IMR-90 (cell line): Measurements from ENCODE around the gene MARVELD2. TPM values are rescaled to one million over a fixed set of nuclear protein-coding genes. Genes with fewer than 3 reads are reported as not detected.

Experiments
- ATAC-seq: fragments of 200-7000 bp; cut with Tn5 transposase; 2 replicates; pipeline ENCODE4 v1.9.1; 2020; ENCODE audit warnings: low read depth, mild to moderate bottlenecking, moderate library complexity
- BruUV-seq: library from RNA; stranded (reverse); fragments of 400-500 nt; replicated peaks from 2 replicates; lab custom pipeline; 2021; lab: Mats Ljungman, UMichigan
- CTCF ChIA-PET: fragments of 300-600 bp; formaldehyde crosslinking; extraction: SDS; loops from one replicate; lab custom pipeline; 2021; ENCODE audit warnings: antibody characterized with exemption; lab: Yijun Ruan, JAX
- POLR2A ChIA-PET: fragments of 300-600 bp; sonication (Branson Sonifier 250); formaldehyde crosslinking; loops from one replicate; lab custom pipeline; 2022; ENCODE audit warnings: antibody characterized with exemption; ENCODE audit not compliant: unreplicated experiment; lab: Charles Lee
- DNase-seq: peaks from one replicate; pipeline ENCODE4 v3.0.0; 2013
- H2AFZ ChIP-seq: replicated peaks from 2 replicates; pipeline ENCODE3; 2013; ENCODE audit warnings: low read length, mild to moderate bottlenecking; ENCODE audit not compliant: poor library complexity
- H2AK5ac ChIP-seq: 2 replicates; pipeline ENCODE4 v1.6.1; 2013; ENCODE audit warnings: low read depth, low read length, inconsistent platforms
- H2AK9ac ChIP-seq: replicated peaks from 2 replicates; pipeline ENCODE3; 2013; ENCODE audit warnings: mild to moderate bottlenecking, low read depth, low read length, moderate library complexity; ENCODE audit not compliant: poor library complexity
- H2BK120ac ChIP-seq: 2 replicates; pipeline ENCODE4 v1.6.1; 2013; ENCODE audit warnings: low read depth, low read length, inconsistent platforms
- H2BK15ac ChIP-seq: 3 replicates; pipeline ENCODE4 v1.6.1; 2013; ENCODE audit warnings: low read depth, low read length, inconsistent platforms
- H2BK20ac ChIP-seq: 2 replicates; pipeline ENCODE4 v1.6.1; 2013; ENCODE audit warnings: low read depth, mild to moderate bottlenecking, inconsistent platforms, low read length, moderate library complexity
- H2BK5ac ChIP-seq: 2 replicates; pipeline ENCODE4 v1.6.1; 2013; ENCODE audit warnings: mild to moderate bottlenecking, low read depth, low read length, inconsistent platforms; ENCODE audit not compliant: poor library complexity, severe bottlenecking
- H3K14ac ChIP-seq: replicated peaks from 2 replicates; pipeline ENCODE4 v1.6.1; 2013; ENCODE audit warnings: low read depth, low read length, inconsistent platforms
- H3K18ac ChIP-seq: 2 replicates; pipeline ENCODE4 v1.6.1; 2013; ENCODE audit warnings: low read depth, low read length, control low read depth
- H3K23ac ChIP-seq: 2 replicates; pipeline ENCODE4 v1.6.1; 2013; ENCODE audit warnings: low read depth, low read length, inconsistent platforms
- H3K27ac ChIP-seq: 2 replicates; pipeline ENCODE4 v1.5.1; 2013; ENCODE audit warnings: mild to moderate bottlenecking, control low read depth, low read length; ENCODE audit not compliant: insufficient read depth
- H3K27me3 ChIP-seq: 2 replicates; pipeline ENCODE4 v1.6.1; 2013; ENCODE audit warnings: low read length; ENCODE audit not compliant: control insufficient read depth, insufficient read depth
- H3K36me3 ChIP-seq: 2 replicates; pipeline ENCODE4 v1.6.1; 2013; ENCODE audit warnings: low read length, mixed read lengths; ENCODE audit not compliant: control insufficient read depth, insufficient read depth
- H3K4ac ChIP-seq: 2 replicates; pipeline ENCODE4 v1.6.1; 2013; ENCODE audit warnings: low read depth, low read length, inconsistent platforms
- H3K4me1 ChIP-seq: 2 replicates; pipeline ENCODE4 v1.6.1; 2013; ENCODE audit warnings: low read length, mixed read lengths; ENCODE audit not compliant: control insufficient read depth, insufficient read depth
- H3K4me2 ChIP-seq: 2 replicates; pipeline ENCODE4 v1.6.1; 2013; ENCODE audit warnings: low read depth, mild to moderate bottlenecking, control low read depth, low read length, moderate library complexity
- H3K4me3 ChIP-seq: 2 replicates; pipeline ENCODE4 v1.5.1; 2013; ENCODE audit warnings: low read depth, mild to moderate bottlenecking, control low read depth, low read length, moderate library complexity; ENCODE audit not compliant: insufficient read depth
- H3K56ac ChIP-seq: 2 replicates; pipeline ENCODE4 v1.6.1; 2013; ENCODE audit warnings: low read length, inconsistent platforms; ENCODE audit not compliant: insufficient read depth; ENCODE audit errors: extremely low read depth
- H3K79me1 ChIP-seq, 2 experiments: 2 replicates each; pipeline ENCODE4 v1.6.1; 2013; ENCODE audit warnings: low read length in 2 of 2, inconsistent platforms in 1 of 2, low read depth in 1 of 2
- H3K9ac ChIP-seq: 2 replicates; pipeline ENCODE4 v1.6.1; 2013; ENCODE audit warnings: low read depth, low read length, control low read depth
- H3K9me1 ChIP-seq: 2 replicates; pipeline ENCODE4 v1.6.1; 2013; ENCODE audit warnings: low read length, inconsistent platforms; ENCODE audit not compliant: insufficient read depth
- H3K9me3 ChIP-seq: 2 replicates; pipeline ENCODE4 v1.6.1; 2013; ENCODE audit warnings: low read length; ENCODE audit not compliant: control insufficient read depth, insufficient read depth
- H4K20me1 ChIP-seq: 2 replicates; pipeline ENCODE4 v1.6.1; 2013; ENCODE audit warnings: low read length, inconsistent platforms; ENCODE audit not compliant: insufficient read depth
- H4K5ac ChIP-seq: 2 replicates; pipeline ENCODE4 v1.6.1; 2013; ENCODE audit warnings: mild to moderate bottlenecking, low read depth, low read length, control low read depth
- H4K8ac ChIP-seq, 2 experiments: 2 replicates each; pipeline ENCODE4 v1.6.1; 2013; ENCODE audit warnings: low read depth in 2 of 2, low read length in 2 of 2, control low read depth in 1 of 2, inconsistent platforms in 1 of 2
- H4K91ac ChIP-seq: 2 replicates; pipeline ENCODE4 v1.6.1; 2013; ENCODE audit warnings: low read depth, low read length, inconsistent platforms; ENCODE audit not compliant: insufficient read depth
- BHLHE40 ChIP-seq: fragments of 150-350 bp; IDR thresholded peaks from 2 replicates; pipeline ENCODE4 v1.6.1; 2016; ENCODE audit warnings: mild to moderate bottlenecking, low read depth, low read length
- CEBPB ChIP-seq: IDR thresholded peaks from 2 replicates; pipeline ENCODE4 v1.6.1; 2012; ENCODE audit warnings: low read depth, low read length, improper control_type of control experiment
- CHD1 ChIP-seq: IDR thresholded peaks from 2 replicates; pipeline ENCODE4 v1.6.1; 2012; ENCODE audit warnings: low read depth, low read length, improper control_type of control experiment
- MAFK ChIP-seq: IDR thresholded peaks from 2 replicates; pipeline ENCODE4 v1.6.1; 2012; ENCODE audit warnings: low read depth, low read length, improper control_type of control experiment
- RCOR1 ChIP-seq: IDR thresholded peaks from 2 replicates; pipeline ENCODE4 v1.6.1; 2012; ENCODE audit warnings: mild to moderate bottlenecking, low read length, improper control_type of control experiment; ENCODE audit not compliant: insufficient replicate concordance
- WGBS, 2 experiments: methylation state at CpG; one replicate each; pipeline versions ENCODE4 v1.1.5 to v1.1.7; 2013; ENCODE audit warnings: missing lambda C conversion rate in 2 of 2; ENCODE audit not compliant: insufficient read length in 1 of 2; ENCODE audit errors: extremely low coverage in 2 of 2; 5-methylcytosine and 5-hydroxymethylcytosine counted together
- dilution Hi-C: fragments of 300-500 bp; cut with HindIII; formaldehyde crosslinking; loops from one replicate; pipeline ENCODE4 v1.14.3; 2018; ENCODE audit warnings: low sequenced_read_pairs; ENCODE audit not compliant: unreplicated experiment
- in situ Hi-C: fragments of 300-500 bp; cut with MboI; formaldehyde crosslinking; loops from 3 replicates; pipeline ENCODE4 v1.14.3; 2019; ENCODE audit warnings: low sequenced_read_pairs, inconsistent platforms, mixed read lengths
- intact Hi-C: fragments of 100-400 bp; cut with micrococcal nuclease; formaldehyde crosslinking; loops from 2 replicates; pipeline ENCODE4 v1.10.0; 2022
- polyA plus RNA-seq, 3 experiments: library from polyadenylated mRNA; depleted of rRNA; stranded (reverse); fragments of >200 nt; gene quantifications; 2 replicates each; pipeline ENCODE4 v1.2.3, GENCODE V29; 2012; ENCODE audit warnings: low replicate concordance in 1 of 3
- total RNA-seq: library from RNA; depleted of rRNA; stranded (reverse); fragments of >200 nt; gene quantifications from 2 replicates; pipeline ENCODE4 v1.2.3, GENCODE V29; 2012
- TF ChIP-seq, protein P1 (sequence below): fragments of 150-350 bp; IDR thresholded peaks from 2 replicates; pipeline ENCODE4 v1.6.1; 2016; ENCODE audit warnings: low read depth, mild to moderate bottlenecking, low read length, moderate library complexity, borderline replicate concordance

Gene MARVELD2
- total and polyA plus RNA-seq, 2 of the 4 experiments (the other 2 are of a cell fraction), result 0.51 to 0.54 TPM

DNA sequence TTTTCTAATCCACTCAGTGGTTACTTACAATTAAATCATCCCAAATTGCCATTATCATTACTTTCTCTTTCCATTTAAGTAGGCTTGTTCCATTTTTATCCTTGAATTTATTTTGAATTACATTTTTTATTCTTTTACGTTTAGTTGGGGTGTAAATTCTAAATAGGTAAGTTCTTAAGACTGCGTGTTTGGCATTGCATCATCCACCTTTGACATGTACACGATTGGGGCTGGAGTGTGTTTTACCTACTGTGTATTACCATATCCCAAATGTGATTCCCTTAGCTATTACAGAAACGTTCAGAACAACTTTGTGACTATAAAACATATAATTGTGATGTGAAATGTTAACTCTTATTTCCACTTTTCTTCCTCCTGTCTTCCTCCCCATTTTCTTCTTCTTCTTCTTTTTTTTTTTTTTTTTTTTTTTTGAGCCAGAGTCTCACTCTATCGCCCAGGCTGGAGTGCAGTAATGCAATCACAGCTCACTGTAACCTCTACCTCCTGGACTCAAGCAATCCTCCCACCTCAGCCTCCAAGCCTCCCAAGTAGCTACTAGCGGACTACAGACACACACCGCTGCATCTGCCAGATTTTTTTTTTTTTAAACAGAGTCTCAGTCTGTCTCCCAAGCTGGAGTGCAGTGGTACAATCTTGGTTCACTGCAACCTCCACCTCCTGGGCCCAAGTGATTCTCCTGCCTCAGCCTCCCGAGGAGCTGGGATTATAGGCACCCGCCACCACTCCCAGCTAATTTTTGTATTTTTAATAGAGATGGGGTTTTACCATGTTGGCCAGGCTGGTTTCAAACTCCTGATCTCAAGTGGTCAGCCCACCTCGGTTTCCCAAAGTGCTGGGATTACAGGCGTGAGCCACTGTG lies 16.7 kb downstream of the MARVELD2 start:
- DNase-seq (no peak), ATAC-seq (no peak)
- dilution Hi-C loops, result no loop called here
- H3K14ac ChIP-seq, result no peak overlapping the region
- no peak for TF ChIP-seq RCOR1
- peak; percentile 49 for TF ChIP-seq CEBPB
- TF ChIP-seq BHLHE40, result no peak
- TF ChIP-seq MAFK, result no peak
- no peak for TF ChIP-seq CHD1
- TF ChIP-seq, protein P1, sequence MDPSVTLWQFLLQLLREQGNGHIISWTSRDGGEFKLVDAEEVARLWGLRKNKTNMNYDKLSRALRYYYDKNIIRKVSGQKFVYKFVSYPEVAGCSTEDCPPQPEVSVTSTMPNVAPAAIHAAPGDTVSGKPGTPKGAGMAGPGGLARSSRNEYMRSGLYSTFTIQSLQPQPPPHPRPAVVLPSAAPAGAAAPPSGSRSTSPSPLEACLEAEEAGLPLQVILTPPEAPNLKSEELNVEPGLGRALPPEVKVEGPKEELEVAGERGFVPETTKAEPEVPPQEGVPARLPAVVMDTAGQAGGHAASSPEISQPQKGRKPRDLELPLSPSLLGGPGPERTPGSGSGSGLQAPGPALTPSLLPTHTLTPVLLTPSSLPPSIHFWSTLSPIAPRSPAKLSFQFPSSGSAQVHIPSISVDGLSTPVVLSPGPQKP, result no peak
- no peaks in the 10 kb centered on the region for H3K36me3 ChIP-seq
- H2BK20ac ChIP-seq, result no peak overlapping the region
- no peak overlapping the region for H3K4ac ChIP-seq
- in situ Hi-C loops, result no loop called here
- no peak overlapping the region for H2AK5ac ChIP-seq
- no peak overlapping the region for H4K5ac ChIP-seq
- no peak overlapping the region for H3K4me2 ChIP-seq
- BruUV-seq, result no TSS peak
- H3K23ac ChIP-seq, result no peak overlapping the region
- no peak overlapping the region for H4K91ac ChIP-seq
- ChIA-PET CTCF (interaction anchor here (0.7 kb wide), 1 partner anchor 97 kb away, joined by 5 read pairs; no protein-coding TSS in a partner anchor), POLR2A (no interaction called here)
- H3K56ac ChIP-seq, result no peak overlapping the region
- H2BK120ac ChIP-seq, result no peak overlapping the region
- H3K9me1 ChIP-seq, result peaks cover 4% of the 10 kb centered on the region; the same call in 1 of the 2 replicates
- no peak overlapping the region for H2AFZ ChIP-seq
- no peak overlapping the region for H3K27ac ChIP-seq
- H3K4me1 ChIP-seq, result peaks cover 1% of the 10 kb centered on the region; the same call in 1 of the 2 replicates
- H3K9me3 ChIP-seq, result no peaks in the 10 kb centered on the region
- WGBS, 2 experiments, result 90% methylated on average over 4 of the region's 11 CpGs; no CpG with 5 or more reads in 1 of the 2 experiments
- no peak overlapping the region for H4K8ac ChIP-seq
- no peak overlapping the region for H2BK15ac ChIP-seq
- no peaks in the 10 kb centered on the region for H3K27me3 ChIP-seq
- no peak overlapping the region for H3K18ac ChIP-seq
- no peak overlapping the region for H2BK5ac ChIP-seq
- intact Hi-C loops, result no loop called here
- H3K79me1 ChIP-seq, result no peaks in the 10 kb centered on the region
- no peak overlapping the region for H2AK9ac ChIP-seq
- H3K9ac ChIP-seq, result no peak overlapping the region
- H4K20me1 ChIP-seq, result no peaks in the 10 kb centered on the region
- H3K4me3 ChIP-seq, result no peak overlapping the region
